Measurements from ENCODE around the gene SHCBP1.

DNA sequence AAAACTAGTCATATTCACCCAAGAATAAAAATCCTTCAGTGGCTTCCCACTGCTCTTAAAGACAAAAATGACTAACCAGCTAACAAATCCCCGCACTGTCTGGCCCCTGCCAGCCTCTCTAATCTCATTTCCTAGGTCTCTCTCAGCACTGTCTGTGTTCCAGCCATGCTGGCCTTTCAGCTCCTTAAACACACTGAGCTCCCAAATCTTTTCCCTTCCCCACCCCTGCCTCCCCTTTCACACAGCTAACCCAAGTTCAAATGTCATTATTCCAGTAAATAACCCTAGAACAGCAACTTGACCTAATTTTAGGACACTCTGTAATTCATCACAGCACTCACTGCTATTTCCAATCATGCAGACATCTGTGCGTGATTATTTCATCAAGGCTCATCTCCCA, 7.8 kb downstream of the SHCBP1 start:
- TF ChIP-seq CTCF (IDR thresholded peaks at IDR 0.05) = no peak
- no peak for TF ChIP-seq POLR2A (IDR thresholded peaks at IDR 0.05)
- no peak for TF ChIP-seq EP300 (IDR thresholded peaks at IDR 0.05; ENCODE audit: low read depth)
- no peak for TF ChIP-seq POLR2AphosphoS5 (IDR thresholded peaks at IDR 0.05)
